Vagina (tissue), 2 donors: ENCODE results near the gene DGKD.

Experiments used
- POLR2A ChIP-seq, 2 donors: fragments of 450-650 bp; IDR thresholded peaks; one replicate each; pipeline ENCODE4 v1.6.1; 2017; ENCODE audit warnings: antibody characterized with exemption in 2 of 2, mild to moderate bottlenecking in 2 of 2, moderate library complexity in 2 of 2
- POLR2AphosphoS5 ChIP-seq, 2 donors: sonication (generic); formaldehyde crosslinking; IDR thresholded peaks; one replicate each; pipeline ENCODE4 v1.9.0; 2017; ENCODE audit warnings: antibody characterized with exemption in 2 of 2, mild to moderate bottlenecking in 2 of 2, low read depth in 1 of 2; ENCODE audit not compliant: insufficient read depth in 1 of 2

GRCh38 chr2:233464056-233464455, 109.8 kb downstream of the DGKD start:
- TF ChIP-seq POLR2A (IDR thresholded peaks at IDR 0.05) (no peak), POLR2AphosphoS5 (IDR thresholded peaks at IDR 0.05; ENCODE audit: insufficient read depth in 1 of 2, low read depth in 1 of 2) (no peak)
